Central memory CD4-positive, alpha-beta T cell (primary cell): Measurements from ENCODE around the gene STIP1.
"Not testable (repeated sequence)": the region's sequence is repeated elsewhere in the genome, so short reads cannot be mapped to it uniquely, and the experiment has no call there.

Experiments used
- DNase-seq: peaks from one replicate; pipeline ENCODE4 v3.0.0; 2022

Gene STIP1

DNA sequence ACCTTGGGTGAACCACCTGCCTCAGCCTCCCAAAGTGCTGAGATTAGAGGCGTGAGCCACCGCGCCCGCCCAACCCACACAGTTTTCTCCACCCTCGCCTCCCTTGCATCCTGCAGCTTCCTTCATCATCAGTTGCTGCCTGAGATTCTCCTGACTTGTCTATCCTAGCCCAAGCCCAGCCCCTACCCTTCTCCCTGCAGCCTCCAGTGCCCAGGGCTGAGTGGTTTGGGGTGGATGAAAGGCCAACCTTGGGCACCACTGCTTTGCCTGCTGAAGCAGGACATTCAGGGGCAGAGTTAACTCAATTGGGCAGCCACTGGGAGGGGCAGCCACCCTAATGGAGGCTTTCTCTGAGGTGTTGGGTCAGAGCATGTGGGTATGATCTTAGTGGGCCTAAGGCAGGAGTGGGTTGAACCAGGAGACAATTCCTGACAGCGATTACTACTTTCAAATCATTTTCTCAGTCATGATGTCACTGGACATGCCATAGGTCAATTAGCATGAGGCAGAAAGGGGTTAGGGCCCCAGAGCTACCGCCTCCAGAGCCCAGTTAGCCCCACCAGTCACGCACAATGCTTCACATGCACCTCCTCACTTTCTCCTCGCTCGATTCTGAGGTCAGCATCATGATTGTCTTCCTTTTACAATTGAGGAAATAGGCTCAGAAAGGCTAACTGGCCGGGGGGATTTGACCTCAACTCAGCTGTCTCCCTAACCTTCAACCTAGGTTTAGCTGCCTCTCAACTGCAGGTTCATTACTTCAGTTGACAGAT lies 53.9 kb downstream of the STIP1 start:
- no peak for DNase-seq

DNA sequence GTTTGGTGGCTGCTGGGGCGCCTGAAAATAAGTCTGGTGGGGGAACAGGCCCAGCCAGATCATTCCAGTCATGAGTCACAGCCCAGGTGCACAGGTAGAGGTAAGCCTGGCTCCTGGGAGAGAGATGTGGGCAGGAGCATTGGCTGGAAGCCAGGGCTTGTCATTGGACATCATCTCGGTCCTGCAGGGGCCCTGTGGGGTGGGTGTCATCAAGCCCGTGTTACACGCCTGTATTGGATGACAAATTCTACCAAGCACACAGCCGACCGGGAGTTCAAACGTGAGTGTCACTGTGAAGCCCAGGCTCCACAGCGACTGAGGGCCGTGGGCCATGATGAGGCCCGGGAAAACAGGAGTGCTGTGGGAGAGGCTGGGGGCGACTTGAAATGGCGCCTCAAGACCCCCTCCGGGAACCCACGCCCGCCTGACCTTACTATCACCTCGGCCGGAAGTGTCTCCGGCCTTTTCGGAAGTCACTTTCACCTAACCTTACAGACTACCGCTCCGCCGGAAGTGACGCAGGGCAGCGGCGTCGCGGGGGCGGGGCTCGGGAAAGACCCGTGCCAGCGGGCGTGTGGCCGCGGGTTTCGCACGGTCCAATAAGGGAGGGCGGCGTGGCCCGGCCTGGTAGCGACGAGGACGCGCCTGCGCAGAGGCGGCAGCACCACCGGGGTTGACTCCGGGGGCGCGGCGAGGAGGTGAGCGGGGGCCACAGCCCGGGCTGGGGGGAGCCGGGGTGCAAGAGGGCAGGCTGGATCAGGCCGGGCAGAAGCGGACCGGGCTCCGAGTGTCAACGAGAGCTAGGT lies 54.7 kb downstream of the STIP1 start, which contains the start of gene FKBP2:
FKBP2 (plus strand) TSS at position 661 of the 806 bp plus-strand sequence. CDS start 1,293 bp downstream, outside the sequence.
- peak; percentile 99 for DNase-seq

DNA sequence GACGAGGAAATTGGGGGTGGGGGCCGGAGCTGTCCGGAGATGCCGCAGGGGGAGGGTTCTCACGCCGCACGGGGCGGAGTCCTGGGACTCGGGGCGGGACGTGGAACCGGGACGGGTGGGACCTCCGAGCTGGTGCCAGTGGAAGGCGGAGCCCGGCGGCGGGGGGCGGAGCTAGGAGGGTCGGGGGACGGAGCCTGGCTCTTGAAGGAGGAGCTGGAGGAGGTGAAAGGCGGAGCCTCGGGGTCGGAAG lies 55.2 kb downstream of the STIP1 start:
- DNase-seq: peak; percentile 100

DNA sequence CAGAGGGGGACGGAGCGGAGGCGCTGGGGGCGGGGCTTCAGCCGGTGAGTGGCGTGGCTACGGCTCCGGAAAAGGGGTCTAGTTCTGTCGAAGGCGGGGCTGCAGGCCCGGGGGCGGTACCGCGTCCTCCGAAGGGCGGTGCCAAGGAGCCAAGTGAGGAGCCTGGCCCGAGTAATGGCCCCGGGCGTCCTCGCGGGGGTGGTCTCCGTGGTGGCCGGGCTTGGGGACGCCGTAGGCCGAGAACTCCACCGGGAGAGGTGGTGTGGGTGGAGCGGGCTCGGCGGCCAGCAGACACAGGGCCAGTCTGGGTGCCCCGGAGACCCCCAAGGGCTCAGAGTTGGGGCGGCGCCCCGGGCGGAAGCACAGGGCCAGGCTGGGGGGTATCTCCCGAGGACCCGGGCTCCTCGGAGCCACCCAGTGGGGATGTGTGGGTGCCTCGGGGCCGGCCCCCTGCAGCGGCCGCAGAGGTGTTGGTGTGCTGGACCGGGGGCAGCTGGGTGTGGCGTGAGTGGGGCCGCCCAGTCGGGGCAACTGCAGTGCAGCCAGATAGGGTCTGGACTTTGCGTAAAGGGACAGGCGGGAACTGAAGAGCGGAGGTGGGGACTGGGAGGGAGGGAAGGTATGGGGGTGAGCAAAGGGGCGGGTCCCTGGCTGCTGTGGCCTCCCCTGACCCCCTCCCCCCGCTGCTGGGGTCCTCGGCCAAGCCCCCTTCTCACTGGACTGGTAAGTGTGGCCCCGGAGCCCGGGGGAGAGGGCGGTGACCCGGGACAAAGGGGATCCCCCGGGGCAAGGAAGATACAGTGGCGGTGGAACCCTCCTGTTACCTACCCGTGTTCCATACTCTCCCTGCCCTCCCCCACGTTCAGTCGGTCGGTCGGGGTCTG lies 55.8 kb downstream of the STIP1 start:
- DNase-seq: no peak

DNA sequence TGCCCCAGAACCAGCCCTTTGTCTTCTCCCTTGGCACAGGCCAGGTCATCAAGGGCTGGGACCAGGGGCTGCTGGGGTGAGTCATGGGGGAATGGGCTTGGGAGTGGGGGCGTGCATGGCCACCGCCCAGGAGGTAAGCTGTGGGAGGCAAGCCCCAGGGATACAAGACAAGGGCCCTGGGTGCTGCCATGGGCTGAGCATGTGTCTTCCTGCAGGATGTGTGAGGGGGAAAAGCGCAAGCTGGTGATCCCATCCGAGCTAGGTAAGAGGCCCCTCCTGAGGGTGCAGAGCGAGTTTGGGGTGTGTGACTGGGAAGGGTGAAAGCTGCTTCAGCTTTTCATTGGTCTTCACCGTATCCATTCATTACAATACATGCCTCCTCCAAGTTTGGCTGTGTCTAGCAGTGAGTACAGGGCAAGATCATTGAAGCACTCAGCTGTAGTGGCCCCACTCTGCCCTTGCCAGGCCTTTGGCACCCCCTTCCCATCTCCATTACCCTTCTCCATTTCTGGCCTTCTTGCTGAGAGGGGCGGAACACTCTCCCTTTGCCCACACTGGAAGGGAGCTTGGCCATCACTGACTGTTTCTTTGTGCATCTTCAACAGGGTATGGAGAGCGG lies 57.4 kb downstream of the STIP1 start:
- no peak for DNase-seq

DNA sequence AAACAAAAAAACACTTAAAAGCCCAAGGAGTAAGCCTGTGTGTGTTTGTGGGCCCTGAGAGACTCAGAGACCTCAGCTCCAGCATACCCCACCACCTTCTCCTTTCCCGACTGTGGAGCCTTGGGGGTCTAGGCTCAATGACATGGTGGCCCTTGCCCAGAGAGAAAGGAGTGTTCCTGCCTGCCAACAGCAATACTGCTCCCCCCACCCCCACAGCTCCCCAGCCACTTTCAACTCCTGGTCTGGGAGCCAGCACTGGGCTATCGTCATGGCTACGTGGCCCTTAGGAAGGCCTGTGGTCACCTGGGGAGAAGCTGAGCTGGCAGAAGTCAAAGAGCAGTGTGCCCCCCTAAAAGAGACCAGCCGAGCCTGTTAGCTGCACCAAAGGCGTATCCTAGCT lies 58.1 kb downstream of the STIP1 start:
- DNase-seq: no peak

DNA sequence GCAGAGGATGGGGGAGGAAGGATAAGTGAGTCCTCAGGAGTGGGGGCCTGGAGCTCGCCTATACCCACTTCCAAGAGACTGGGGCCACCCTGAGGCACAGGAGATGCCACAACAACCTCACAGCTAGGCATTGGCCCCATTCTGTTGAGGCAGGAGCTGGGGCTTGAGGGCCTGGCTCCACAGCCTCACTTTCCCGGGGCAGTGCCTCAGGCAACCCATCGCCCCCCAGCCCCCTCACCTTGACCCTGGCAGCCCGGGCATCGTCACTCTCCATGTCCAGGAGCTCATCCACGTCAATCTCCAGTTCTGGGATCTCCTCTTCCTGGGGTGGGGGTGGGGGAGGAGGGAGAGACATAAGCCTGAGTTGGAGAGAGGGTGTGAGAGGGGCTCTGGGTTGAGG lies 59.0 kb downstream of the STIP1 start:
- DNase-seq: no peak

DNA sequence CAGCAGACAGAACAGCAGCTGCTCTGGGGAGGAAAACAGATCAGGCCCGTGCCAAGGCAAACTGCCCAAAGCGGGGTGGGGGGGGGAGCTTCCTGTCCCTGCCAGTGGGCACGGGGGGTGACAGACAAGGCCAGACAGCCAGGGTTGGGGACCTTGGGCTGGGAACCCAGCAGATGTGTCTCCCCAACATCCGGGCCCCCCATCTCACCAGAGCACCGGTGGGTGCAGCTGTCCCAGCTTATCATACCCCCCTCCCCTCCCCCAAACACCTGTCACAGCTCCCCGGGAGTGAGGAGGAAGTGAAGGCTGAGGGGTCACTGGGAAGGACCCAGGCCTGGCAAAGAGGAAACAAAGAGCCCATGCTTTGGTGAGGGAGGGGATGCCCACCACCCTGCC lies 59.4 kb downstream of the STIP1 start:
- peak; percentile 27 for DNase-seq

DNA sequence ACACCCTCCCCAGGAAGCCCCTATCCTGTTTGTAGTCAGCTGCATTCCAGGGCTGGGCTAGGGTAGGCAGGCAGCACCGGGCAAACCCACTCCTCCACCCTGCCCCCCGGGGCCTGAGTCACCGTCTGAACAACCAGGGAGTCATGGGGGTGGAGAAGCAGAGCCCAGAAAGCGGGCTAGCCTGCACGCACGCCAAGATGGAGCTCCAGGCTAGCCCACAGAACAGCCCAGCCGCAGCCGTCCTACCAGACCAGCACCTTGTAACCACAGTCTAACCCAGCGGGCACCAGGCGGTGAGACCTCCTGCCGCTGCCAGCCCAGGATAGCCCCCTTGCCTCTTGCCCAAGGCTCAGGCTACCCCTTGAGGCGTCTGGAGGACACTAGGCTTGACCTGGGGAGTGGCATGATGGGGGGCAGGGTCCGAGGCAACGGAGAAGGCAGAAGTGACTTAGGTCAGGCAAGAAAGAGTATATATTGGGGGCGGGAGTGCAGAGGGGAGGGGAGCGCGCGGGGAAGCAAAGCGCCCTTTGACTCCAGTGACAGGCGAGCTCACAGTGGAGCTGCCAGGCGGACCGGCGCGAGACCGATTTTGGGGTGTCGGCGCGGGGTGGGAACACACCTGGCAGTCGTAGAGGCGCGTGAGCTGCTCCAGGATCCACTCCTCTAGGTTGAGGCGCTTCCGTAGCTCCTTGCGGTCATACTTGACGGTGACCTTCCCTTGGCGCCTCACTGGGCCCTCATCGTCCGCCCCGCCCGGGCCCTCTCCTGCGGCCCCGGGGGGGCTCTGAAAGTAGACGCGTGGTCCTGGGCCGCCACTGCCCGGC lies 60.0 kb downstream of the STIP1 start:
- DNase-seq: peak; percentile 30

DNA sequence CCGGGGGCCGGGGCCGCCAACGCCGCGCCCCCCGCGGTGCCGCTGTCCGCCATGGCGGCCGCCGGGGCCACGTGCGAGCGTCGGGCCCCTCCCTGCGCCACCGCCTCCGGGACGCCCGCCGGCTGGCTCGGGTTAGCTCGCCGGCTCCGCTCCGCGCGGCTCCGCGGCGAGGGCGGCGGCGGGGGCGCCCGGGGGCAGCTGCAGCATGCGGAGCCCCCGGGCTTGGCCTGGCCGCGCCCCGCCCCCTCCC lies 60.6 kb downstream of the STIP1 start:
- DNase-seq: not testable (repeated sequence)

DNA sequence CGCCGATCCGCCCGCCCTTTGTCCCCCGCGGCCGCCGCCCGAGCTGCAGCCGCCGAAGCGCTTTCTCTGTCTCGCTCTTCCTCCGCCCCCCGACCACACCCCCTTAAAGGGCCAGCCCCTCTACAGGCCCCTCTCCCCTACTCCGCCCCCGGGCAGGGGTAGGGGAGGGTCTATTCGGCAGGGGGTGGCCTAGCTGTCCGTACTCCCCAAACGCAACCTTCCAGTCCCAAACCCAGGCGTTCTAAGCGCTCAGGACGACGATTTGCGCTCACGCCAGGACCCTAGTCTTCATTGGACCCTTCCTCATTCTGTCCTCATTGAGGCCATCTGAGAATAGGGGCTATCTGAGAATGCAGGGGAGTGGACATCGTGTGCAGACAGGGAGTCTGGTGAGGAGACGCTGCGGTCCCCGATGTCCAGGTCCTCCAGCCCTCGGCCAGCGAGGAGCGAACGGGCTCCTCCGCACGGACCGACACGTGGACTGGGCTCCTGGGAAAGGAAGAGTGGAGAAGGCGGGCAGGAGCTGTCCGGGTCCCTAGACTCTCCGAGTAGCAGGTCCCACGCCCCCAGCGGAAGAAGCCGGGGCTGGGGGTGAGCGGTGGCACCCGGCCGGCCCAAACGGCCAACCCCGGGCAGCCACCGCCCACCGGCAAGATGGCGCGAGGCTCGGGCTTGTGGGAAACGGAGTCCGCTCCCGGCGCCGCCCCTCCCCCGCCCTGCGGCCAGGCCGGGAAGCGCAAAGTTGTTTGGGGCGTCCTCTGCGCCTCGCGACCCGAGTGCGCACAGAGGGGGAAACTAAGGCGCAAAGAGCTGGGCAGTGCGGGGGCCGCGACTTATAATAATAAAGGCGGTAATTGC lies 61.1 kb downstream of the STIP1 start, which contains the start of gene PPP1R14B:
PPP1R14B (minus strand) TSS at position 73 of the 858 bp plus-strand sequence. CDS start 270 bp downstream, outside the sequence.
- peak; percentile 71 for DNase-seq

DNA sequence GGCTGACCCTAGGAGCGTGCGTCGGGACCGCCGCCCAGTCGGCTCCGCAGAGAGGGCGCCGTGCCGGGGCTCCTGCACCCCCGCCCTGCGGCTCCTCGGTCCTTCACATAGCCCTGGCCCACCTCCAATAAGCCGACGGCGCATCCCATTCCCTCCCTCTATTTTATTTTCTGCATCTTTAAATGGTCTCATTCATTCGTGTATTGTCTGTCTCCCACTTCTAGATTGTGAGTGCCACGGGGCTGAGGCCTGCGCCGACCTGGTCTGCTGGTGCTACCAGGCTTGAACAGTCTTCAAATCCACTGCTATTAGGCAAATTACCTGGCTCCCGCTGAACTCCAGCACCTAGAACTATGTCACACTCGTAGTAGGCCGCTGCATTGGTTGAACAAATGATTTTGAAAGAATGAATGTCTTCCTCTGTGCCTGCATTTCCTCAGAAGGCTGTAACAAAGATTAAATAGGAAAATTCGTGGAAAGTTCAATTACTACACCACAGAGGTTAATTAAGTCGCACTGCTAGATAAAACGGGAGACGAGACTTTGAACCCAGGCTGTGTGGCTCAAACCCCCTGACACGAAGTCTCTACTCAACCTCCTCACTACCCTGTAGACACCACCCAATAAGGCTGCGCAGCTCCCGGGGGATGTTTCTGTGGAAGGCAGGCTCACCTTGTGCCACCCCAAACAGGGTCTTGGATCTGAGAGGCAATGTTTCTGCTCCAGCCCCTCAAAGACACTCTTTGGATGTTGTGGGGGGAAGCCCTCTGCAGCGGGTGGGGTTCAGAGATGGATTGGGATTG lies 62.0 kb downstream of the STIP1 start:
- DNase-seq: no peak

DNA sequence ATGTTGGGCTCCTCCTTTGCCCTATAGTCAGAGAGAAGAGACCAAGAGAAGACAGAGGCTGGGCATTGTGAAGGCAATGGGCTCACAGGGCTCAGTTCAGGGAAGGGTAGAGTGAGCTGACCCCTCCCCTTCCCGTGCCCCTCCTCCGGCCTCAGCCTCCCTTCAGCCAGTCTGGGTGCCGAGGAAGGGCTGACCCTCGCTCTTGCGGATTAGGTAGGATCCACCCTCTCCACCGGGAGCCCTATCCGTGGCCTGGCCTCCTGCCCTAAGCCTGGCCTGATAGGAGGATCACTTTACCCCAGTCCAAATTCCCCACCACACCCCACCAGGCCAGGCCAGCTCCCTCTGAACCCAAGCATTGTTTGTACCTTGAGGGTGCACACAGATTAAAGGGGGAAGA lies 62.6 kb downstream of the STIP1 start:
- no peak for DNase-seq

DNA sequence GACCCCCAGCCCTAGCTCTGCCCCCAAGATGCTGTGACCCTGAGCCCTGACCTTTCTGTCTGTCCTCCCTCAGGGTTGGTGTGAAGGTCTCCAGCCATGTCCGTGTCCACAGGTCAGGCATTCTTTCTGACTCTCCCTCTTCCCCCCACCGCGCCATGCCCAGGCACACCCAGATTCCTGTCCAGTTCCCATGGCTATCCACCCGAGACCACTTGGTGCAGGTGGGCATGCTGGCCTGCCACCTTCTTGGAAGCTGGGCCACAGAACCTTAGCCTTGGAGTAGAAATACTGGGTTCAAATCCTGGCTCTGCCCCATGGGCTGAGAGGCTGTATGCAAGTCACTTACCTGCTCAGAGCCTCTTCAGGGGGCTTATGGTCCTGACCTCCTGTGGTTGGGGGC lies 63.1 kb downstream of the STIP1 start:
- DNase-seq: no peak

DNA sequence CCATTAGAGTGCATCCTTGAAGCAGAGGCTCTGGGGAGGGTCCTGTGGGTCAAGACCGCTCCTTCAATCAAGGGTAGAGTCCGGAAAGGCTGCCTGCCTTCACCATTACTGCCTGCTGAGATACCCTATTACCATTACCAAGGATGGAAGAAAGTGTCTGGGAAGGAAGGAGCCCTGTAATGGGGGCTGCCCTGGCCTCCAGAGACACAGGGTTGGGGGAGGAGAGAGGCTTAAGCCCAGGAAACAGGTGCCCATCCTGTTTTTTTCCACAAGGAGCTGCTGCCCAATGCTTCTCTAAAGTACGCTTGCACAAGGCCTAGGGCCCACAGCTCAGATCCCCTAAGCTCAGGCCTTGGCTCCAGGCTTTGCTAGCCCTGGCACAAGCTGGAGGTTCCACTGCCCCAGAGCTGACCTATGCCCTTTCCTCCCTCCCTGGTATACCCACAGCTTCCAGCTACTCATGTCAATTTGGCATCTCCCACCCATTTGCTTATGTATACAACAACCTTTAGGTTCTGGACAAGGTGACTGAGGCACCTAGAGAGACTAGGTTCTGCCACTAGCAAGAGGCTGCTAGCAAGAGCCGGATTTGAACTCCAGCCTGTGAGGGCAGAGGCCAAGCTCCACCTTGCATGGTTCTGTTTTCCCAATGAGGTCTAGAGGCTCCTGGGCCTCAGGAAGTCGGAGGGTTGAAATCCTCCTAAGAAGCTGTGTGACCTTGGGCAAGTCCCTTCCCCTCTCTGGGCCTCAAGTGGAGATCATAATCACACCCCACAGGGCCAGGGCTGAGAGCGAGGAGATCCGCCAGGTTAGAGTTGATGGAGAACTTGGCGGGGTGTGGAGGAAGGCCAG lies 63.8 kb downstream of the STIP1 start:
- no peak for DNase-seq

DNA sequence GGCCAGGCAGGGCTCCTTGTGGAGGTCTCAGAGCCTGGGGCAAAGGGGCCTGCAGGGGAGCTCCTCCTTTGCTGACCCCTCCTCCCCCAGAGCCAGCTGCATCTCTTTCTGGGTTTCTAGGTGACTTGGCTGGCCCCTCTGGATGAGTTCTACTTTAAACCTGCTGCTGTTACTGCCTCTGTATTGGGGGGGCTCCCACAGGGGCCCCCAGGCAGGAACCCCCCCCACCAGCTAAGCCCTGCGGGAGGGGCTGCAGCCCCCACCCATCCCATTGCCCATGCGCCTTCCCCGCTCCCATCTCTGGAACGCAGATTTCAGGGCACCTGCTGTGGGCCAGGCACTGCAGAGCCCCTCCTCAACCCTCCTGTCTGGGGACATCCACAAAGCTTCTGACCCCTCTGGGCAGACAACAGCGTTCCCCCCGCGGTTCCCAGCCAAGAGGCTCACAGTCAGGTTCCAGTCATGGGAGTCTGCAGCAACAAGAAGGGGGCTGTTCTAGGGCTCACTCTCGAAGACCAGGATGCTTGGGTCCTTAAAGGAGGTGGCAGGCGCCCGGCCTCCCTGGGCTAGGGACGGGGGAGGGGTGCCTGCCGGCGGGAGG lies 64.5 kb downstream of the STIP1 start:
- no peak for DNase-seq

DNA sequence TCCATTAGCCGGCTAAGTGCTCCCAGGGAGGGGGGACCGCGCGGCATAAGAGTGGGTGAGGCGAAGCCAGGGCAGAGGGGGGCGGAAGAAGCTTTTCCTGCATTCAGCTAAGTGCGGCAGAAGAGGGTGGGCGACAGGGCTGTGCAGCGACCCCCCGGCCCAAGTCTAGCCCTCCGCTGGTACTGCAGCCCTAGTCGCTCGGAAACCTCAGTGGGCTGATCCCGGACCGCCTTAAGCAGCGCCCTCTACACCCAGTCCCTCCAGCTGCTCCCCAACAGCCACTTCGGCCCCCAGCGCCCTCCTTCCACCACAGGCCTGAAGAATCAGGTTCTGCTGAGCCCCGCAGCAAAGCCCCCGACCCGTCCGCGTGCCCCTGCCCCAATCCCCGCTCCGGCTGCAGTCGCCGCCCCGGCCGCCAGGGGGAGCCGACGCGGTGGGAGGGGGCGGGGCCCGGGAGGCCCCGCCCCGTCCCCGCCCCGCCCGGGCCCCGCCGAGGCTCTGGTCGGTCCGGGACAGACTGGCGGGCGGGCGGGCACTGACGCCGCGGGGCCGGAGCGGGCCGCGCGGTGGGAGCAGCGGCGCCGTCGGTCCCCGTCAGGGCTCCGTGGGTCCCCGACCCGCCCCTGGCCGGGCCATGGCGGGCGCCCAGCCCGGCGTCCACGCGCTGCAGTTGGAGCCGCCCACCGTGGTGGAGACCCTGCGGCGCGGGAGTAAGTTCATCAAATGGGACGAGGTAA lies 65.2 kb downstream of the STIP1 start, which contains the start of gene PLCB3:
PLCB3 (plus strand) TSS at position 515 of the 737 bp plus-strand sequence; CDS start at position 635, 120 bp downstream.
- DNase-seq: peak; percentile 47

DNA sequence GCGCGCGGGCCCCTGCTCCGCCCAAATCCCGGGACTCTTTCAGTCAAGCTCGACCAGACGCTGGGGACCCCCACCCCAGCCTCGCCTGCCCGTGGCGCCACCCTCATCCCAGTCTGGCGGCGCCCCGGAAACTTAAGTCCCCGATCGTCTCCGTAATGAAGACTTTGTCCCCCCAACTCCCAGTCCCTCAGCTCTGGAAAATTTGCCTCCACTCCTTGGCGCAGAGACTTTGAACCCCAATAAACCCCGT lies 65.7 kb downstream of the STIP1 start:
- DNase-seq: no peak
